Measurements from ENCODE around the gene PLEKHM3. TPM values are rescaled to one million over a fixed set of nuclear protein-coding genes. Genes with fewer than 3 reads are reported as not detected.

PLEKHM3 gene
- total and polyA plus RNA-seq, 12 donors, result 9.5 to 39.6 (median 21.7) TPM

- intact Hi-C loops (cut with DNase I), result no loop called here
- TF ChIP-seq CTCF (IDR thresholded peaks at IDR 0.05) (no peak), POLR2A (IDR thresholded peaks at IDR 0.05) (no peak)
- Histone ChIP-seq H3K4me3 (no peak overlapping the region), H3K36me3 (replicated peaks in 1 of 2) (no peaks in the 10 kb centered on the region), H3K27ac (no peak overlapping the region), H3K9me3 (replicated peaks in 1 of 3) (no peaks in the 10 kb centered on the region), H3K27me3 (no peaks in the 10 kb centered on the region), H3K4me1 (replicated peaks in 1 of 2) (peaks cover 0 to 15% of the 10 kb centered on the region in 2 donors)
- no peak for DNase-seq
- WGBS, 4 donors, result 89 to 93% (median 90%) methylated on average over 8 of the region's 8 CpGs
These were observed 85.8 kb downstream of the PLEKHM3 start for GRCh38 chr2:207939342-207940108.

- no peak for DNase-seq
- H3K9me3 ChIP-seq (replicated peaks in 1 of 3), result no peaks in the 10 kb centered on the region
- 91 to 95% (median 93%) methylated on average over 4 of the region's 4 CpGs for WGBS, 4 donors
- peak overlapping the region in 1 of 5 donors; percentile 11 for H3K27ac ChIP-seq
- no peaks in the 10 kb centered on the region for H3K36me3 ChIP-seq (replicated peaks in 1 of 2)
- no peak for TF ChIP-seq POLR2A (IDR thresholded peaks at IDR 0.05)
- TF ChIP-seq CTCF (IDR thresholded peaks at IDR 0.05), result no peak
- H3K4me1 ChIP-seq (replicated peaks in 1 of 2), result peaks cover 0 to 15% of the 10 kb centered on the region in 2 donors
- intact Hi-C loops (cut with DNase I), result no loop called here
- H3K4me3 ChIP-seq, result no peak overlapping the region
- H3K27me3 ChIP-seq, result no peaks in the 10 kb centered on the region
These were observed 86.4 kb downstream of the PLEKHM3 start for GRCh38 chr2:207938886-207939285.

- intact Hi-C loops (cut with DNase I), result no loop called here
- H3K27ac ChIP-seq, result peak overlapping the region in 1 of 5 donors; percentile 11
- DNase-seq, result no peak
- WGBS, 4 donors, result 84 to 89% (median 88%) methylated on average over 4 of the region's 4 CpGs
- H3K4me3 ChIP-seq, result no peak overlapping the region
- peaks cover 0 to 15% of the 10 kb centered on the region in 2 donors for H3K4me1 ChIP-seq (replicated peaks in 1 of 2)
- H3K9me3 ChIP-seq (replicated peaks in 1 of 3), result no peaks in the 10 kb centered on the region
- no peak for TF ChIP-seq POLR2A (IDR thresholded peaks at IDR 0.05)
- no peak for TF ChIP-seq CTCF (IDR thresholded peaks at IDR 0.05)
- no peaks in the 10 kb centered on the region for H3K36me3 ChIP-seq (replicated peaks in 1 of 2)
- H3K27me3 ChIP-seq, result no peaks in the 10 kb centered on the region
These were observed 86.9 kb downstream of the PLEKHM3 start for GRCh38 chr2:207938415-207938814.

GRCh38 chr2:207937823-207938222 lies 87.5 kb downstream of the PLEKHM3 start:
- Histone ChIP-seq H3K4me3 (no peak overlapping the region), H3K4me1 (replicated peaks in 1 of 2) (peaks cover 0 to 17% of the 10 kb centered on the region in 2 donors), H3K27ac (no peak overlapping the region), H3K9me3 (replicated peaks in 1 of 3) (no peaks in the 10 kb centered on the region), H3K36me3 (replicated peaks in 1 of 2) (no peaks in the 10 kb centered on the region), H3K27me3 (no peaks in the 10 kb centered on the region)
- DNase-seq, result no peak
- 86 to 91% (median 88%) methylated on average over 2 of the region's 2 CpGs for WGBS, 4 donors
- intact Hi-C loops (cut with DNase I), result no loop called here
- TF ChIP-seq CTCF (IDR thresholded peaks at IDR 0.05), result no peak
- TF ChIP-seq POLR2A (IDR thresholded peaks at IDR 0.05), result no peak

Measured in adrenal gland (tissue), 12 donors.